Adrenal gland (tissue), 5 donors: ENCODE data around the gene KSR2.

Experiments used
- CTCF ChIP-seq, 6 experiments: fragments of 450-650 bp in 4 of 6; fragments of 200-600 bp in 2 of 6; sonication (generic) in 1 of 6; IDR thresholded peaks; 1 replicate in 5 of 6; 2 replicates in 1 of 6; pipeline versions ENCODE4 v1.5.1 to v1.8.0; 2016 to 2021; ENCODE audit warnings: antibody characterized with exemption in 6 of 6, mild to moderate bottlenecking in 2 of 6, moderate library complexity in 1 of 6
- POLR2A ChIP-seq, 2 donors: fragments of 450-650 bp; IDR thresholded peaks; one replicate each; pipeline ENCODE4 v1.6.1; 2017; ENCODE audit warnings: antibody characterized with exemption in 2 of 2, mild to moderate bottlenecking in 2 of 2, moderate library complexity in 1 of 2
- donor health status: DM: no; HTN: no; CAD: no.

- TF ChIP-seq CTCF (IDR thresholded peaks at IDR 0.05) (no peak), POLR2A (IDR thresholded peaks at IDR 0.05) (no peak)
Observed at GRCh38 chr12:117576053-117576452, 392.7 kb downstream of the KSR2 start.
